HepG2 (cell line): Measurements from ENCODE around the gene HCN4. TPM values are rescaled to one million over a fixed set of nuclear protein-coding genes. Genes with fewer than 3 reads are reported as not detected.
A peak's percentile ranks its signal among the peaks of the same experiment; 100 is the strongest.

Experiments used
- ATAC-seq: fragments of 200-7000 bp; cut with Tn5 transposase; 3 replicates; pipeline ENCODE4 v1.9.1; 2020; ENCODE audit warnings: mild to moderate bottlenecking, moderate library complexity
- BruUV-seq: library from RNA; stranded (reverse); fragments of 400-500 nt; replicated peaks from 2 replicates; lab custom pipeline; 2021; lab: Mats Ljungman, UMichigan
- CTCF ChIA-PET: fragments of 300-600 bp; formaldehyde crosslinking; extraction: SDS; loops from one replicate; lab custom pipeline; 2021; ENCODE audit warnings: low total read pairs, inconsistent platforms, low intra/inter-chr PET ratio; lab: Yijun Ruan, JAX
- POLR2A ChIA-PET: fragments of 350-600 bp; sonication (Branson Sonifier 250); formaldehyde crosslinking; loops from one replicate; lab custom pipeline; 2020; ENCODE audit warnings: antibody characterized with exemption, inconsistent platforms; lab: Yijun Ruan, JAX
- DNase-seq: peaks from one replicate; pipeline ENCODE4 v3.0.0-alpha.2; 2015; ENCODE audit warnings: low spot score
- FAIRE-seq: peaks from 3 replicates; lab custom pipeline; 2011; peaks lifted over from hg19 to GRCh38; lab: Jason Lieb, UNC
- H2AFZ ChIP-seq: one replicate; pipeline ENCODE4 v1.6.1; 2011; ENCODE audit warnings: low read length, inconsistent platforms
- H3K27ac ChIP-seq: fragments of 300-600 bp; 3 replicates; pipeline ENCODE4 v1.8.0; 2011; ENCODE audit warnings: mixed run types, mild to moderate bottlenecking, mixed read lengths, low read length, inconsistent platforms; ENCODE audit not compliant: insufficient read depth; ENCODE audit errors: extremely low read length
- H3K27me3 ChIP-seq, 2 experiments: fragments of 200-600 bp in 1 of 2; 2 replicates in 1 of 2; 3 replicates in 1 of 2; pipeline versions ENCODE4 v1.6.0 to v1.8.0; 2011; ENCODE audit warnings: low read length in 2 of 2, mild to moderate bottlenecking in 2 of 2, moderate library complexity in 2 of 2, inconsistent platforms in 1 of 2; ENCODE audit not compliant: insufficient read depth in 2 of 2, control insufficient read depth in 1 of 2
- H3K36me3 ChIP-seq, 2 experiments: fragments of 200-600 bp in 1 of 2; replicated peaks in 1 of 2; 2 replicates in 1 of 2; 3 replicates in 1 of 2; pipeline versions ENCODE4 v1.5.1 to v1.8.0; 2011; ENCODE audit warnings: low read length in 2 of 2, inconsistent platforms in 1 of 2; ENCODE audit not compliant: insufficient read depth in 2 of 2, control insufficient read depth in 1 of 2
- H3K4me1 ChIP-seq: 2 replicates; pipeline ENCODE4 v1.5.1; 2012; ENCODE audit warnings: low read length, inconsistent platforms; ENCODE audit not compliant: insufficient read depth
- H3K4me2 ChIP-seq: 2 replicates; pipeline ENCODE4 v1.6.0; 2011; ENCODE audit warnings: low read depth, low read length, inconsistent platforms
- H3K4me3 ChIP-seq, 3 experiments: fragments of 200-600 bp in 1 of 3; sonication (generic), shearing (Covaris generic) in 1 of 3; replicated peaks in 1 of 3; 2 replicates each; pipeline ENCODE4 v1.5.1; 2011 to 2016; ENCODE audit warnings: low read length in 3 of 3, inconsistent platforms in 2 of 3, low read depth in 2 of 3, mild to moderate bottlenecking in 2 of 3, control low read depth in 1 of 3, mixed read lengths in 1 of 3; ENCODE audit not compliant: insufficient read depth in 1 of 3
- H3K79me2 ChIP-seq: one replicate; pipeline ENCODE4 v1.6.1; 2011; ENCODE audit warnings: low read length, inconsistent platforms; ENCODE audit not compliant: insufficient read depth
- H3K9ac ChIP-seq: 2 replicates; pipeline ENCODE4 v1.6.0; 2011; ENCODE audit warnings: mild to moderate bottlenecking, low read depth, low read length, inconsistent platforms; ENCODE audit not compliant: insufficient read depth
- H3K9me3 ChIP-seq: 2 replicates; pipeline ENCODE4 v1.5.1; 2012; ENCODE audit warnings: mild to moderate bottlenecking, low read length
- H4K20me1 ChIP-seq: 2 replicates; pipeline ENCODE4 v1.6.0; 2011; ENCODE audit warnings: inconsistent platforms, mild to moderate bottlenecking, low read length, moderate library complexity; ENCODE audit not compliant: insufficient read depth
- HNF1A ChIP-seq, 2 experiments: sonication (generic) in 1 of 2; formaldehyde crosslinking in 1 of 2; IDR thresholded peaks; 2 replicates each; pipeline versions ENCODE4 v1.4.0 to v1.6.1; 2016 to 2020; ENCODE audit warnings: borderline replicate concordance in 1 of 2, low read depth in 1 of 2, mild to moderate bottlenecking in 1 of 2, missing genetic modification reagents in 1 of 2
- HNF1B ChIP-seq: sonication (generic); formaldehyde crosslinking; IDR thresholded peaks from 2 replicates; pipeline ENCODE4 v1.5.1; 2020; ENCODE audit warnings: mild to moderate bottlenecking, moderate library complexity, missing genetic modification reagents
- ZFP41 ChIP-seq: sonication (generic); formaldehyde crosslinking; IDR thresholded peaks from 2 replicates; pipeline ENCODE4 v1.4.0; 2020; ENCODE audit warnings: mild to moderate bottlenecking, missing genetic modification reagents, borderline replicate concordance
- WGBS: methylation state at CpG from one replicate; pipeline ENCODE4 v1.1.6; 2017; ENCODE audit warnings: low lambda C conversion rate; 5-methylcytosine and 5-hydroxymethylcytosine counted together
- in situ Hi-C: cut with HindIII; loops from 2 replicates; pipeline ENCODE4 v1.10.0; 2017; ENCODE audit warnings: low pct_unique_long_range_greater_than_20kb; ENCODE audit not compliant: extremely low pct_ligation_motif_present
- intact Hi-C: fragments of 100-400 bp; cut with micrococcal nuclease; formaldehyde crosslinking; loops from one replicate; pipeline ENCODE4 v1.10.0; 2022; ENCODE audit not compliant: unreplicated experiment
- polyA plus RNA-seq, 8 experiments: library from polyadenylated mRNA; depleted of rRNA in 3 of 8; stranded (reverse) in 7 of 8; unstranded in 1 of 8; fragments of >200 nt; fragmentation: Illumina TruSeq in 4 of 8; extraction: Trizol in 4 of 8; gene quantifications; 2 replicates each; pipeline versions ENCODE4 v1.2.1 to v1.2.3, GENCODE V29; 2011 to 2016; ENCODE audit warnings: low read depth in 4 of 8, missing spikeins in 1 of 8, mixed read lengths in 1 of 8; ENCODE audit not compliant: insufficient read depth in 1 of 8
- total RNA-seq, 5 experiments: library from RNA; depleted of rRNA; stranded (reverse); fragments of >200 nt; fragmentation: Illumina TruSeq; extraction: Trizol; gene quantifications; 2 replicates each; pipeline ENCODE4 v1.2.3, GENCODE V29; 2016; ENCODE audit warnings: low read depth in 1 of 5

HCN4 gene
- total and polyA plus RNA-seq, 2 of the 13 experiments (the other 11 are each of a cell fraction or from before 2014, with no cell fraction given): not detected

- FAIRE-seq (peak; percentile 66), ATAC-seq (peak; percentile 92), DNase-seq (peak; percentile 51)
- POLR2A ChIA-PET: no interaction called here
- Histone ChIP-seq H3K36me3 (no peaks in the 10 kb centered on the region), H2AFZ (no peak overlapping the region), H4K20me1 (0 out of 2 replicates have a peak, but pooled peaks cover 2% of the 10 kb centered on the region), H3K9me3 (no peaks in the 10 kb centered on the region), H3K9ac (no peak overlapping the region), H3K4me2 (peak overlapping the region; percentile 33; the same call in 1 of the 2 replicates), H3K79me2 (no peaks in the 10 kb centered on the region), H3K4me3 (no peak overlapping the region), H3K27ac (no peak overlapping the region), H3K4me1 (peaks cover 12% of the 10 kb centered on the region; the same call in 1 of the 2 replicates), H3K27me3 (peaks cover 4 to 53% of the 10 kb centered on the region in 2 experiments; a peak in 4 of 5 replicates)
- CTCF ChIA-PET: no interaction called here
- intact Hi-C loops (no loop called here), in situ Hi-C loops (no loop called here)
- WGBS: 7% methylated on average over 4 of the region's 9 CpGs
- TF ChIP-seq HNF1A (IDR thresholded peaks at IDR 0.05; ENCODE audit: low read depth) (peak; percentile 74), HNF1A (CRISPR knock-in tag; IDR thresholded peaks at IDR 0.05; ENCODE audit: borderline replicate concordance) (peak; percentile 39; the same call in 1 of the 2 replicates), HNF1B (CRISPR knock-in tag) (peak; percentile 72), ZFP41 (CRISPR knock-in tag) (no peak)
- no TSS peak for BruUV-seq
These were observed 10.6 kb downstream of the HCN4 start for GRCh38 chr15:73357999-73358665.
